Calu3 (cell line): ENCODE data around the gene TRIM71. TPM values are rescaled to one million over a fixed set of nuclear protein-coding genes. Genes with fewer than 3 reads are reported as not detected.

Source experiments
- BruUV-seq: library from RNA; stranded (reverse); fragments of 400-500 nt; replicated peaks from 2 replicates; lab custom pipeline; 2021; lab: Mats Ljungman, UMichigan
- CTCF ChIA-PET: fragments of 300-600 bp; sonication (Branson Sonifier 250); formaldehyde crosslinking; loops from one replicate; lab custom pipeline; 2022; ENCODE audit warnings: antibody characterized with exemption; lab: Charles Lee
- DNase-seq: peaks from one replicate; pipeline ENCODE4 v3.0.0; 2022
- H3K27ac Mint-ChIP-seq: one replicate; pipeline ENCODE4 v1.8.0; 2022; ENCODE audit warnings: mixed read lengths; ENCODE audit not compliant: unreplicated experiment
- H3K27me3 Mint-ChIP-seq: one replicate; pipeline ENCODE4 v1.8.0; 2022; ENCODE audit warnings: mixed read lengths; ENCODE audit not compliant: unreplicated experiment
- H3K36me3 Mint-ChIP-seq: one replicate; pipeline ENCODE4 v1.8.0; 2022; ENCODE audit warnings: mild to moderate bottlenecking, moderate library complexity, mixed read lengths; ENCODE audit not compliant: insufficient read depth, unreplicated experiment
- H3K4me1 Mint-ChIP-seq: one replicate; pipeline ENCODE4 v1.8.0; 2022; ENCODE audit warnings: mild to moderate bottlenecking, low read depth, mixed read lengths; ENCODE audit not compliant: unreplicated experiment
- H3K4me3 Mint-ChIP-seq: one replicate; pipeline ENCODE4 v1.8.0; 2022; ENCODE audit warnings: mild to moderate bottlenecking, low read depth, moderate library complexity, mixed read lengths; ENCODE audit not compliant: unreplicated experiment
- H3K9me3 Mint-ChIP-seq: one replicate; pipeline ENCODE4 v1.8.0; 2022; ENCODE audit warnings: low read depth, mixed read lengths; ENCODE audit not compliant: unreplicated experiment
- CTCF ChIP-seq: fragments of 200-600 bp; IDR thresholded peaks from one replicate; pipeline ENCODE4 v1.8.0; 2022; ENCODE audit warnings: antibody characterized with exemption; ENCODE audit not compliant: unreplicated experiment
- intact Hi-C: fragments of 100-400 bp; cut with micrococcal nuclease; formaldehyde crosslinking; loops from one replicate; pipeline ENCODE4 v1.10.0; 2022; ENCODE audit not compliant: unreplicated experiment
- total RNA-seq: library from RNA; stranded (reverse); gene quantifications from 2 replicates; pipeline ENCODE4 v1.2.3, GENCODE V29; 2022

Gene TRIM71
- total RNA-seq, 1 experiment from 2014 or later = not detected

DNA sequence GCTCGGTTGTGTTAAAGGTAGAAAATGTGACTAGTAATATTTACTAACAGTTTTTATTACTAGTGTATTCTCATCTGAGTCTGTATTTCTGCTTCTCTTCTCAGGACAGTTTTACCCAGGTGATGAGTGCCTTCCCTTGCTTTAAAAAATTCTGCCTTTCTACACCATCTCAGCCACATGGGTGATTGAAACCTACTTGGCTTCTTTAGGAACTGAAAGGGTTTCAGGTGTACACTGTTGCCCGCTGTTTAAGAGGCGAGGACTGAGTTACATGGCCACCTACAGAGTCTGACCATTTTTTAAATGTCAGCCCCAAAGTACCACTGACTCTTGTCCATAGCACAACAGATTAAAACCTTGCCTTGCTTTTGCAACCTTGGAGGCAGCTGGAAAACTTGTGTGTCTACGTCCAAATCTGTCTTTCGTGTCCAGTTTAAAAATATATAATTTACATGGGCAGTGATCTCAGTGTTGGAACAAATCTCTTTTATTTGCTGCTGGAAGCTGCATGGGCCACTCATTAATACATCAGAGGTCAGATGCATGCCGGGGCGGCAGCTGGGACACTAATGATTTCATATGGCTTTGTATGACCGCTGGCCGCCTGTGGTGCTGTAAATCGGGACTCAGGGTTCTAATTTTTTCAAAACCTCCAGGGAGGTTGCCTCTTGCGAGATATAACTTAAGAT is 44.6 kb downstream of the TRIM71 start:
- TF ChIP-seq CTCF = no peak
- Mint-ChIP-seq H3K9me3 (no peaks in the 10 kb centered on the region), H3K27ac (no peak overlapping the region), H3K36me3 (no peaks in the 10 kb centered on the region), H3K4me1 (no peaks in the 10 kb centered on the region), H3K4me3 (no peak overlapping the region), H3K27me3 (peaks cover 2% of the 10 kb centered on the region)
- BruUV-seq = no TSS peak
- CTCF ChIA-PET = no interaction called here
- no peak for DNase-seq
- intact Hi-C loops = no loop called here

- Mint-ChIP-seq H3K4me1 (no peaks in the 10 kb centered on the region), H3K27ac (no peak overlapping the region), H3K27me3 (no peaks in the 10 kb centered on the region), H3K36me3 (no peaks in the 10 kb centered on the region), H3K4me3 (no peak overlapping the region), H3K9me3 (no peaks in the 10 kb centered on the region)
- intact Hi-C loops = no loop called here
- no peak for DNase-seq
- CTCF ChIA-PET = no interaction called here
- no TSS peak for BruUV-seq
- TF ChIP-seq CTCF = no peak
These were observed 45.2 kb downstream of the TRIM71 start for GRCh38 chr3:32862936-32863487.

DNA sequence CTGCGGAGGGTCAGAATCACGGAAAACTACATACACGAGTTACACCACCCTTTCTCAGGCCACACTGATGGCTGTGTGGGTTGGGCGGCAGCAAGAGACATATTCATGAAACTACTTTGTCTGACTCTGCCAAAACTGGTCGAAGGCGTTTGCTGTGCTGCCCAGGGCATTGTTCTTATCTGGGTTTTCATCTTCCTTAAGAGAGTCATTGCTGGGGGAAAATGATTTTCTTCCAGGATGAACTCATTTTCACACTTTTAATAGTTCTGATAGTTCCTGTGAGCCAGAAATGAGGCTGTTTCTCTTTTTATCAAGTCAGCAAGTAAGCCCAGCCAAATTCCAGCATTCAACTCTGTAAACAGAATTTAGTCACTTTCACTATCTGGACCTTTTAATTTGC is 47.6 kb downstream of the TRIM71 start:
- no TSS peak for BruUV-seq
- CTCF ChIA-PET = interaction anchor here (0.6 kb wide), 1 partner anchor 83 kb away, joined by 3 read pairs; no protein-coding TSS in a partner anchor
- H3K9me3 Mint-ChIP-seq = no peaks in the 10 kb centered on the region
- H3K27ac Mint-ChIP-seq = no peak overlapping the region
- H3K4me1 Mint-ChIP-seq = no peaks in the 10 kb centered on the region
- no peaks in the 10 kb centered on the region for H3K27me3 Mint-ChIP-seq
- TF ChIP-seq CTCF = no peak
- H3K36me3 Mint-ChIP-seq = no peaks in the 10 kb centered on the region
- no peak for DNase-seq
- no peak overlapping the region for H3K4me3 Mint-ChIP-seq
- intact Hi-C loops = no loop called here

DNA sequence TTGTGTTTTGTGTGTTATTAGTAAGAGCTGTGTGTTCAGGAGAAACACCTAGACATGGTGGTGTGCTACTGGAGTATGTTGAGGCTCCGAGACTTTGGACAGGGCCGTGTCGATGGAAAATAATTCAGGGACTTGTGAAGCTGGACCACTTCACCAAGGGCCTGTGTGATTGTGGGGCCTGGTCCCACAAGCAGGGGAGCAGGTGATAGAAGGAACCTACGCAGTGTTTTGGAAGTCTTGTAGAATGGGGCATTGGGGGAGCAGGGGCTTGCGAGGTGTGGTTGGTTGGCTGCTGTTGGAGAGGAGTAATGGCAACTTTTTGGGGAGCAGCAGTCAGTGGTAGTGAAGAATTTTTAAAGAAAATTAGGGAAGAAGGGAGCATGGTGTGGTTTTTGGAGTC is 48.7 kb downstream of the TRIM71 start:
- intact Hi-C loops = no loop called here
- Mint-ChIP-seq H3K9me3 (no peaks in the 10 kb centered on the region), H3K27ac (no peak overlapping the region), H3K4me3 (no peak overlapping the region), H3K27me3 (no peaks in the 10 kb centered on the region), H3K4me1 (no peaks in the 10 kb centered on the region), H3K36me3 (no peaks in the 10 kb centered on the region)
- TF ChIP-seq CTCF = no peak
- BruUV-seq = no TSS peak
- CTCF ChIA-PET = no interaction called here
- no peak for DNase-seq
